PC-3 (cell line): ENCODE measurements around the gene C1orf159. TPM values are rescaled to one million over a fixed set of nuclear protein-coding genes. Genes with fewer than 3 reads are reported as not detected.
A peak's percentile ranks its signal among the peaks of the same experiment; 100 is the strongest.

Source experiments
- ATAC-seq: fragments of 200-7000 bp; cut with Tn5 transposase; 2 replicates; pipeline ENCODE4 v1.9.1; 2020; ENCODE audit warnings: mild to moderate bottlenecking, moderate library complexity
- BruUV-seq: library from RNA; stranded (reverse); fragments of 400-500 nt; replicated peaks from 2 replicates; lab custom pipeline; 2021; lab: Mats Ljungman, UMichigan
- CTCF ChIA-PET: fragments of 300-600 bp; sonication (Branson Sonifier 250); formaldehyde crosslinking; loops from one replicate; lab custom pipeline; 2022; ENCODE audit warnings: antibody characterized with exemption; lab: Charles Lee
- POLR2A ChIA-PET: fragments of 300-600 bp; sonication (Branson Sonifier 250); formaldehyde crosslinking; loops from one replicate; lab custom pipeline; 2022; ENCODE audit warnings: antibody characterized with exemption; ENCODE audit not compliant: unreplicated experiment; lab: Charles Lee
- DNase-seq: peaks from one replicate; pipeline ENCODE4 v3.0.0-alpha.2; 2015
- H2AFZ ChIP-seq: fragments of 300-600 bp; sonication (generic); 2 replicates; pipeline ENCODE4 v1.6.0; 2016; ENCODE audit warnings: antibody characterized with exemption, low read length
- H3F3A ChIP-seq: fragments of 300-600 bp; sonication (generic); one replicate; pipeline ENCODE4 v1.6.0; 2017; ENCODE audit warnings: antibody characterized with exemption, low read length, control low read depth, mild to moderate bottlenecking; ENCODE audit not compliant: unreplicated experiment
- H3K27ac ChIP-seq: fragments of 300-600 bp; sonication (generic); 2 replicates; pipeline ENCODE4 v1.5.1; 2016; ENCODE audit warnings: mild to moderate bottlenecking, low read length
- H3K27me3 ChIP-seq: fragments of 300-600 bp; sonication (generic); 2 replicates; pipeline ENCODE4 v1.6.1; 2016; ENCODE audit warnings: low read length, mixed read lengths
- H3K36me3 ChIP-seq: fragments of 300-600 bp; sonication (generic); 2 replicates; pipeline ENCODE4 v1.6.1; 2016; ENCODE audit warnings: low read depth, mixed run types, low read length, mixed read lengths
- H3K4me1 ChIP-seq: fragments of 300-600 bp; sonication (generic); 2 replicates; pipeline ENCODE4 v1.5.1; 2016; ENCODE audit warnings: low read length; ENCODE audit not compliant: insufficient read depth
- H3K4me2 ChIP-seq: fragments of 300-600 bp; sonication (generic); 2 replicates; pipeline ENCODE4 v1.6.0; 2016; ENCODE audit warnings: low read length
- H3K4me3 ChIP-seq: fragments of 300-600 bp; sonication (generic); 2 replicates; pipeline ENCODE4 v1.5.1; 2016; ENCODE audit warnings: mild to moderate bottlenecking, low read length, mixed read lengths
- H3K79me2 ChIP-seq: fragments of 300-600 bp; sonication (generic); 2 replicates; pipeline ENCODE4 v1.6.1; 2017; ENCODE audit warnings: low read length, mixed read lengths
- H3K9ac ChIP-seq: fragments of 300-600 bp; sonication (generic); 2 replicates; pipeline ENCODE4 v1.6.0; 2016; ENCODE audit warnings: mild to moderate bottlenecking, low read length
- H3K9me2 ChIP-seq: fragments of 300-600 bp; sonication (generic); replicated peaks from 2 replicates; pipeline ENCODE4 v1.6.1; 2016; ENCODE audit warnings: mixed run types, low read length, mixed read lengths
- H3K9me3 ChIP-seq: fragments of 300-600 bp; sonication (generic); 2 replicates; pipeline ENCODE4 v1.6.1; 2016; ENCODE audit warnings: low read length, mixed read lengths
- H4K20me1 ChIP-seq: fragments of 300-600 bp; sonication (generic); 2 replicates; pipeline ENCODE4 v1.6.1; 2016; ENCODE audit warnings: low read length, mixed read lengths
- CTCF ChIP-seq: fragments of 300-600 bp; sonication (generic); conservative IDR thresholded peaks from 2 replicates; pipeline ENCODE4 v1.5.1; 2017; ENCODE audit warnings: antibody characterized with exemption, low read depth, mild to moderate bottlenecking, low read length
- EZH2 ChIP-seq: fragments of 300-600 bp; sonication (generic); IDR thresholded peaks from one replicate; pipeline ENCODE4 v1.6.1; 2017; ENCODE audit warnings: antibody characterized with exemption, mild to moderate bottlenecking, low read length; ENCODE audit not compliant: unreplicated experiment
- EZH2phosphoT487 ChIP-seq: fragments of 300-600 bp; sonication (generic); IDR thresholded peaks from 2 replicates; pipeline ENCODE4 v1.6.1; 2018; ENCODE audit warnings: mild to moderate bottlenecking, antibody characterized with exemption, low read length, borderline replicate concordance
- intact Hi-C: fragments of 100-400 bp; cut with micrococcal nuclease; formaldehyde crosslinking; loops from 2 replicates; pipeline ENCODE4 v1.9.0; 2023
- total RNA-seq: library from RNA; depleted of rRNA; stranded (reverse); fragments of >200 nt; gene quantifications from 2 replicates; pipeline ENCODE4 v1.2.3, GENCODE V29; 2014

C1orf159 gene
- total RNA-seq, 1 experiment from 2014 or later = 78.0 TPM

GRCh38 chr1:1065265-1065939, 50.5 kb downstream of the C1orf159 start:
- ChIA-PET POLR2A (no interaction called here), CTCF (interaction anchor here (0.6 kb wide), 1 partner anchor 26 kb away, joined by 4 read pairs; no protein-coding TSS in a partner anchor)

GRCh38 chr1:1063945-1064831, 51.7 kb downstream of the C1orf159 start:
- peak; percentile 23 for ATAC-seq
- CTCF ChIA-PET = interaction anchor here (0.6 to 3.1 kb wide), 11 partner anchors 15 to 228 kb away, joined by 3 to 23 read pairs (median 4); partner anchors contain the start of genes AGRN, ISG15, PERM1 and PLEKHN1
- H4K20me1 ChIP-seq = no peaks in the 10 kb centered on the region
- TF ChIP-seq EZH2 = no peak
- peak; percentile 78 for TF ChIP-seq EZH2phosphoT487
- peak; percentile 99 for TF ChIP-seq CTCF
- no peaks in the 10 kb centered on the region for H3K27me3 ChIP-seq
- intact Hi-C loops = loop anchor here (2.0 to 10.0 kb wide), 3 partner anchors 49 to 551 kb away; partner anchors contain the start of gene MIB2
- peak; percentile 91 for DNase-seq
- no TSS peak for BruUV-seq
- H3K27ac ChIP-seq = peak overlapping the region; percentile 87
- H3K9ac ChIP-seq = peak overlapping the region; percentile 70
- no peaks in the 10 kb centered on the region for H3K36me3 ChIP-seq
- H3K4me2 ChIP-seq = peak overlapping the region; percentile 86
- POLR2A ChIA-PET = no interaction called here
- H3K9me3 ChIP-seq = no peaks in the 10 kb centered on the region
- peak overlapping the region; percentile 59 for H3K4me3 ChIP-seq
- H3K9me2 ChIP-seq = no peaks in the 10 kb centered on the region
- H3F3A ChIP-seq = peaks cover 6% of the 10 kb centered on the region
- H3K4me1 ChIP-seq = peaks cover 61% of the 10 kb centered on the region
- peaks cover 3% of the 10 kb centered on the region; the same call in 1 of the 2 replicates for H3K79me2 ChIP-seq
- no peak overlapping the region for H2AFZ ChIP-seq

More at GRCh38 chr1:1065265-1065939, 50.5 kb downstream of the C1orf159 start:
- no peak overlapping the region for H2AFZ ChIP-seq
- no TSS peak for BruUV-seq
- intact Hi-C loops = loop anchor here (10.0 kb wide), 1 partner anchor 549 kb away; the partner anchor contains the start of gene MIB2
- H3F3A ChIP-seq = peaks cover 6% of the 10 kb centered on the region
- H3K36me3 ChIP-seq = no peaks in the 10 kb centered on the region
- no peaks in the 10 kb centered on the region for H3K9me2 ChIP-seq
- H3K27me3 ChIP-seq = no peaks in the 10 kb centered on the region
- TF ChIP-seq CTCF = no peak
- TF ChIP-seq EZH2 = no peak
- no peak for TF ChIP-seq EZH2phosphoT487
- DNase-seq = no peak
- no peaks in the 10 kb centered on the region for H4K20me1 ChIP-seq
- no peak overlapping the region for H3K9ac ChIP-seq
- H3K9me3 ChIP-seq = no peaks in the 10 kb centered on the region
- H3K4me1 ChIP-seq = peaks cover 67% of the 10 kb centered on the region
- ATAC-seq = no peak
- peaks cover under 1% of the 10 kb centered on the region; the same call in 1 of the 2 replicates for H3K79me2 ChIP-seq
- H3K4me3 ChIP-seq = no peak overlapping the region
- H3K4me2 ChIP-seq = no peak overlapping the region
- no peak overlapping the region for H3K27ac ChIP-seq
